Ecto neural progenitor cell (in vitro differentiated cells): Measurements from ENCODE around the gene SGCE.

ENCODE experiments used
- DNase-seq: peaks from one replicate; pipeline ENCODE4 v3.0.0-alpha.2; 2018; ENCODE audit warnings: low spot score

SGCE gene

DNA sequence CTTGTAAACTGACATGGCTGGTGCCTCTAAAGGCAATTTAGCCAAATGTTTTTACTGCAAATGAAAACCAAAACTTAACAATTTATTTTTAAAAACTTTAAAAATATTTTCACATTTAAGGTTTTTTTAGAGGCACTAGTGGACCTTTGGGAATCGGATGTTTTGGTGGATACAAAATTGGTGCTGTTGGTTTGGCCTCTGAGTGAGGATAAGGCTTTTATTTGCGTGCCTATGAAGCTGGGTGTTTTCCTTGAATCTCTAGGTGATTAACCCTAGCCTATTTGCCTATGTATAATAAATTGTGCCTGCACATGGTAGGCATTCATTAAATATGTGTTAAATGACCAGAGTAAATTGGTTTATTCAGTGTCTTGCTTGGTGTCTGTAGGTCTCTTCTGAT, 2.9 kb upstream of the SGCE start:
- no peak for DNase-seq

DNA sequence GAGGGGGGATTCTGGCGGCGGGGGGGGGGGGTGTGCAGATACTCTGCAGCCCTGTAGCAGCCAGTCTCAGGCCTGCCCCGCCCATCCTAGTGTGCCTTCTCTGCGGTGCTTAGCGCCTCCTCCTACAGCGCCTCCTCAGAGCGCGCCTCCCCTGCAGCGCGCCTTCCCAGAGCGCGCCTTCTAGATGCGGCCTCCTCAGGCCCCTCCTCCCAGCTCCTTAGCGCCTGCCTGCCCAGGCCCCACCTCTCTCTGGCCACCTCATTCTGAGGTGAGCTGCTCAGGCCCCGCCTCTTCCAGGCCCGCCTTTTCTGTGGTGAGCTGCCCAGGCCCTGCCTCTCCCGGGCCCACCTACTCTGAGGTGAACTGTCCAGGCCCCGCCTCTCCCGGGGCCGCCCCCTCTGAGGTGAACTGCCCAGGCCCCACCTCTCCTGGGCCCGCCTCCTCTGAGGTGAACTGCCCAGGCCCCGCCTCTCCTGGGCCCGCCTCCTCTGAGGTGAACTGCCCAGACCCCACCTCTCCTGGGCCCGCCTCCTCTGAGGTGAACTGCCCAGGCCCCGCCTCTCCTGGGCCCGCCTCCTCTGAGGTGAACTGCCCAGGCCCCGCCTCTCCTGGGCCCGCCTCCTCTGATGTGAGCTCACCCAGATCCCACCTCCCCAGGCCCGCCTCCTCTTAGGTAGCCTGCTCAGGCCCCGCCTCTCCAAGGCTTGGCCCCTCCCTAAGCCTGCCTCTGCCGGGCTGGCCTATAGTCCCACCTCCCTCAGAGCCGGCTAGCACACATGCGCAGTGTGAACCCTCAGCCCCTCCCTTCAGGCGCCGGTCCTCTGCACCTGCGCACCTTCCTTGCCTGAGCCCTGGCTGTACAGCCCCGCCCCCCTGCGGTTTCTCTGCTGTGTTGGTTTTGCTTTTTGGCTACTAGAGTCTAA, 2.1 kb upstream of the SGCE start:
- DNase-seq: peak; percentile 93

DNA sequence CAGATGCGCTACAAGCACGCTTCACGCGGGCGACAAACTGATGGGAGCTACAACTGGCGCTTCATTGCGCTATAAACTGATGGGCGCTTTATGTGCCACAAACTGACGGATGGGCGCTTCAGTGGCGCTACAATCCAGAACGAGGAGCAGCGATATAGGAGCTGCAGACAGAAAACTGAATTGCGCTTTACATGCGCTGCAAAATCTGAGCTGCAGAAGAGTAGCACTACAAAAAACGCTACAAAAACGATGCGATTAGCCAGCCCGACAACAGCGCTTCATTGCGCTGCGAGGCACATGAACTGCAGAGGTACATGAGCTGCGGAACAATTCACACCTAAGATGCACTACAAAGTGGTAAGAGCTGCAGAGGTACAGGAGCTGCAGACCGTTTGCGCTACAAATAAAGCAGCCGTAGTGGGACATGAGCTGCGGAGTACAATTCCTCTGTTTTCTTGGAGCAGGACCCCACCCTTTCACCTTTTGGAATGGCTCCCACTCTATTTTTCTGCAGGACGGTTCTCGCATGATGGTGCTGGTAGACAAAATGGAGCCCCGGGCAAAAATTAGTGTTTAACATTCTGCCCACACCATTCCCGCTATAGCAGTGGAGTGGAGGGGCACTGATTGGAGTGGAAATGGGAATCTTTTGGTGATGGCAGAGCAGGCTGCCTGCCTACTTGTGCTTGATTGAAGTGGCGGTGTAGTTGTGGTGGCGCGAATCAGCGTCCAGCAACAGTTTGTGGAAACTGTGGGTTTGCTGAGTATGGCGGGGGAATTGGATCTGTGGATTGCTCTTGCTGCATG, 1.2 kb upstream of the SGCE start:
- DNase-seq: peak; percentile 52

GRCh38 chr7:94656658-94656924, 658 bp upstream of the SGCE start:
- DNase-seq: no peak

- peak; percentile 68 for DNase-seq
Measured at GRCh38 chr7:94655126-94655847, 646 bp downstream of the SGCE start.

- no peak for DNase-seq
Measured at GRCh38 chr7:94654783-94655125, 1.2 kb downstream of the SGCE start.

- no peak for DNase-seq
Measured at GRCh38 chr7:94650147-94651051, 5.5 kb downstream of the SGCE start.

DNA sequence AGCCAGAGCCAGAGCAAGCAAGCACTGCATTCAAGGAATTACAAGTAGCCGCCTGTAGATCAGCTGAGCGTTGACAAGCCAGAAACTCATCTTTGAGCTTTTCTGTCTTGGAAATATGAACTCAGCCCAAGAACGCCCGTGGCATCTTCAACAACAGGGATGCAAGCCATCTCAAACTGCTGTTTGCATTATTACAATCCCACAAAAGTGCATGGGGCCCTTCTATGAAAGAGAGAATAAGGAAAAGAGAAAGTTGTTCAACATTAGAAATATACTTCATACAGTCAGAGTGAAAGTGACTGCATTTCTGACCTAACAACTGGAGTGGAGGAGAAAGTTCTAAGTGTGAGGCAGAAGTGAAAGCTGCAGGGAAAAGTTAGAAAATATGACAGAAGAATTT, 6.5 kb downstream of the SGCE start:
- no peak for DNase-seq

DNA sequence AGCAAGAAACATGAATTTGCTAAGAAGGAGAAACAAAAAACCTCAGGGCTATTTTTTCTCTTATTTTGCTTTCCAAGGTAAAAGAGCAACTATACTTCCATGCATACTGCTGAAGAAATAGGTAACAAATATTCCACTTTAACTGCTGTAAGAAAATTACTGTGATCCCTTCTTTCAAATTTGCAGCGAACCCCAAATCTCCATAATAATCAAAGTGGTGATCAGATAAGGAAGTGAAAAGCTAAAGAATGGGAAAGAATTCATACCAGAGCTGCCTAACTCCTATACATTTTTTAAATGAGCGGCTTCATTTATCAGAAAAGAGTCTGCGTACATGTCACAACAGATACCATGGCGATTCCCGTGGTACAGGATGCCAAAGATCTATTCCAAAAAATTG, 7.2 kb downstream of the SGCE start:
- no peak for DNase-seq

DNA sequence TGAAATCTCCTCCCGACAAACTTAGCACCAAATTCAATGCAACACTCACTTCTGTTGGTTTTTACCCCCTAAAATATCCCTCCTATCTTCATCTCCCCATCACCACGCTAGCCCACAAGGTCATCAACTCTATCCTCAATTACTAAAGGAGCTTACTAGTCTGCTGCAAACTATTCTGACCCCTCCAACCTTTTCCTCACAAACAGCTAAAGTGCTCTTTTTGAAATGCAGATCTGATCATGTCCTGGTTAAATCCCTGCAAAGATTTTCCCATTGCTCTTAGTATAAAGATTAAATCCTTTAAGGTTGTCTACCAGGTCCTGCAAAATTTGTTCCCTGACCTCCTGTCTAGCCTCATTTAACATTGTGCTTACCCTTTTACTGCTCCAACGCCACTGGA, 8.6 kb downstream of the SGCE start:
- no peak for DNase-seq

DNA sequence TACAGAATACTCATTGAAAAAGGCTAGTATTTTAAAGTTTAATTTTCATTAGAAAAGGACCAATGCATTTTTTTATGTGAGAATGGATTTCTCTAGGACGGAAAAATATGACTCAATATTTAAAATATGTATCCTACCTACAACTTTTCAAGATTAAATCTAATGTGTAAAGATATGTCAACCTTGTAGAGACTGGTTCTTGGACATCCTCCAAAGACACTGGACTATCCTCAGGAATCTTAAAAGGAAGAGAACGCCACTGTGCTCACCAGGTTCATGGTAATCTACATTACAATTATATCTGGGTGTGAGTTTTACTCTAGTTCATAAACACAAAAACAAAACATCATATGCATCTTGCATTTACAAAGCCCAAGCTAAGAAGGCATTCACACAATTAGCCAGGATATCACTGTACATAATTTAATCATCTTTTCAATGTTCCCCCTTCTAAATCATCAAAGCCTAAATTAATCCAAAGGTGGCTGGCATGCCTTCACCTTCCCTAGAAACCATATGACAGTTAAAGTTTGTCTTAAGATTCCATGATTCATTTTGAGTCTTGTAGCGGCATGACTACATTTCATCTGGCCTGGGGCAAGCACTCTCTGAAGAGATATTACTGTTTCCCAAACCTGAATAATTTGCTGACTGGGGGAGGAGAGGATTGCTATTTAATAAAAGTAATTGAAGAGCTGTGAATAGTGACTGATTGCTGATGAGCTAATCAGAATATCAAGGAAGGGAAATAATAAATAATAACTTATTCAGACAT, 12.0 kb downstream of the SGCE start:
- DNase-seq: no peak

DNA sequence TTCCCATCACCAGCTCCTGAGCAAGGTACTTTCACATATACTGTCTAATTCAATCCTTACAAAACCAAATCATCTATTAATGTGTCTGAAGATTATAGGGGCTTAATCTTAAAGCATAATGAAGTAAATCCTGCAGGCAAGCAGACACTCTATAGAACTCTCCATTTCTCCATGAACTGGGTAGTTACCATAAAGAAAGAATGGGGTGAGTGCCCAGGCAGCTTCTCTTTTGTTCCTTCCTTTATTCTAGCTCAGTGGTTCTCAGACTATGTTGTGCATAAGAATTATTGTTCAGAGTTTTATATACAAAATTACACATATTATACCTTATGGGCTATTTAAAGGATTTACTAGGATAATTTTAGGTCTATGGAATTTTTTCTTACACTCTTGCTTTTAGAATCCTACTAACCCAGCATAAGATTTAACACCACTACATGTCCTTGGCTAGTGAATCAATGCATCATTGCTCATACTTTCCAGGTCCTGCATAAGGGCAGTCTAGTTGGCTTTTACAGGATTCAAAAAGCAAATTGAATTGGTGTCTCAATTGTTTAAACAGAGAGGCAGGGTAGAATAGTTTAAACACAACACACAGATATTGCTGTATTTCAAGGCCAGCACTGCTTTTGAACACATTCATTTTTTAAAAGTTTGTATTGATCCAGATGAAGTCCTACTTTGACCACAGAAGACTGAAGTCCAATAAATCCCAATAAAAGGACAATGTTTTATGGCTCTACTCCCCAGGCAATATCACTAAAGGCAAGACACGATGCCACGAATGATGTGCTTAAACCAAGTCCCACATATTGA, 12.9 kb downstream of the SGCE start:
- no peak for DNase-seq

GRCh38 chr7:94639384-94639783, 16.5 kb downstream of the SGCE start:
- DNase-seq: no peak

DNA sequence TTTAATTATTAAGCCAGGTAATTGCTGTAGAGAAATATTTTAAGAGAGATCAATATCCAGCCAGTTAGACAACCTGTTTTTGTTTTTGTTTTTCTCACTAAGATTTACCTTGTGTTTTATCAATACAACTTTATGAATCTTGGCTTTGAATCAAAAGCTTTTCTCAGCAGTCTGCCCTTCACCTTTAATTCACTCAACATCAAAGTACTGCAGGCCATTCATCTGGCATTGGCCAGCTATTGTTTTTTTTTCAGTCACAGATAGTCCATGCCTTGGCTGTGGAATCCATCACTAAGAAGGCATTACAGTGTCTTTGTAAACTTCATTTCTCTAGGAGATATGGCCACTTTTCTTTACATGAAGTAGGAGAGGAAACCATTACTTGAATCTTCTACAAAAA, 20.2 kb downstream of the SGCE start:
- DNase-seq: no peak

- no peak for DNase-seq
Measured at GRCh38 chr7:94634502-94634901, 21.4 kb downstream of the SGCE start.

GRCh38 chr7:94633687-94634086, 22.2 kb downstream of the SGCE start:
- DNase-seq: no peak

- DNase-seq: no peak
Measured at GRCh38 chr7:94633014-94633341, 23.0 kb downstream of the SGCE start.

GRCh38 chr7:94632338-94633013, 23.5 kb downstream of the SGCE start:
- no peak for DNase-seq

DNA sequence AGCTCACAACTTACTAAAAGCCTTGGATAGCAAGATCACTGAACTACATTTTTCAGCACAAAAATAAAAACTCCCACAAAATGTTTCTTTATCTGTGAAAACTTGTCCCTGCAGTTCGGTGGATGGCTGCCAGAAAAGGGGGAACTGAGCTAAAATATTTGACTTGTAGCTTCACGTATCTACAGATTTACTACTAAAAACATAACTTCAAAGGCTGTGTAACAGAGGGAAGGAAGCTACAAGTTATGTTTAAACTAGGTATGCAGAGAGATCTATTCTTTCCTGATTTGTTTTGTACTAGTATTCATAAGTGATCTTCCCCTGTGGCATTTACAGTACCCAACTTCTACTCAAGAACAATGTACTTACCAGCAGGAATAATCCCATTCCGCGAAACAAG, 25.1 kb downstream of the SGCE start:
- DNase-seq: no peak

- DNase-seq: no peak
Measured at GRCh38 chr7:94623820-94624219, 32.1 kb downstream of the SGCE start.
